ENCODE data around the gene APLNR. TPM values are rescaled to one million over a fixed set of nuclear protein-coding genes. Genes with fewer than 3 reads are reported as not detected.

Gene APLNR
- total and polyA plus RNA-seq, 4 donors, result 3.2 to 39.4 (median 4.0) TPM

GRCh38 chr11:57254631-57255030, 17.6 kb upstream of the APLNR start (continued):
- TF ChIP-seq, protein P1, sequence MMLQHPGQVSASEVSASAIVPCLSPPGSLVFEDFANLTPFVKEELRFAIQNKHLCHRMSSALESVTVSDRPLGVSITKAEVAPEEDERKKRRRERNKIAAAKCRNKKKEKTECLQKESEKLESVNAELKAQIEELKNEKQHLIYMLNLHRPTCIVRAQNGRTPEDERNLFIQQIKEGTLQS (IDR thresholded peaks at IDR 0.05), result no peak
- TF ChIP-seq TAF1 (conservative IDR thresholded peaks at IDR 0.05) (no peak), RXRA (IDR thresholded peaks at IDR 0.05) (no peak), YY1 (IDR thresholded peaks at IDR 0.05) (no peak), FOXA2 (IDR thresholded peaks at IDR 0.05) (no peak)

DNA sequence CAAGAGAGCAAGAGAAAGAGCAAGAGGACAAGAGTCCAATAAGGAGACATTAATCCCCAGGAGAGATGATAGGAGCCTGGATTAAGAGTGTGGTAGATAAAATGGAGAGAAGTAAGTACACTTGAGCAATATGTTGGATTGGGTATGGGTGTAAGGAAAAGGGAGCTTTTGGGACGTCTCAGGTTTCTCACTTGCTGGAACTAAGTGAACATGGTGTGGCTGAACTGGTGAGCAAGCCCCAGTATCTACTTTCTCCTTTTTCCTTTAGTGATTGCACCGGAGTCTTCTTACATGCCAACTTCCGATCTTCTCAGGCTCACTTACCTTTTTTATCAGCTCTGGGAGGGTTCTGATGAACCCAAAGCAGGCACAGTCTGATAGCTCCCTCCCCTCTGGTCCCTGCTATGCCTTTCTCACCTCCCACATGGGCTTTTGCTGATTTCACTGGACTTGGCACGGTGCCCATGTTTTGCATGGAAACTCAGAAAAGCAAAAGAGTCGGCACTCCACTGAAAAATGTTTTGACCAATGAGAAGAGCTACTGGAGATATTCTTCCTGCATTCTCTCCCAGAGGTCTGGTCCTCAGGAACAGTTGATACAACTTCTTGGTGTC, 14.5 kb upstream of the APLNR start:
- 48% methylated on average over 5 of the region's 5 CpGs for WGBS
- no peaks in the 10 kb centered on the region for H3K27me3 ChIP-seq (ENCODE audit: control insufficient read depth in 4 of 4, insufficient read depth in 4 of 4, low read length in 3 of 4)
- no peak overlapping the region for H3K27ac ChIP-seq (ENCODE audit: low read depth in 1 of 2, low read length in 2 of 2)
- H3K9me3 ChIP-seq (ENCODE audit: control insufficient read depth in 4 of 4, low read length in 3 of 4), result no peaks in the 10 kb centered on the region
- peak in 1 of 2 donors; percentile 20 for TF ChIP-seq HNF4A (conservative IDR thresholded peaks at IDR 0.05)
- TF ChIP-seq CTCF (IDR thresholded peaks at IDR 0.05; ENCODE audit: low read depth, low read length, missing input control), result no peak
- no peak overlapping the region for H3K9ac ChIP-seq (ENCODE audit: low read depth in 1 of 2, low read length in 2 of 2)
- H3K36me3 ChIP-seq (ENCODE audit: control insufficient read depth in 4 of 4, insufficient read depth in 3 of 4, low read depth in 1 of 4, low read length in 3 of 4), result no peaks in the 10 kb centered on the region
- peak; percentile 84 for DNase-seq (ENCODE audit: low spot score)
- peaks cover 0 to 13% (median 7%) of the 10 kb centered on the region in 4 donors for H3K4me1 ChIP-seq (ENCODE audit: control insufficient read depth in 4 of 4, insufficient read depth in 4 of 4, low read length in 3 of 4)
- H3K4me3 ChIP-seq (ENCODE audit: low read depth in 1 of 3, low read length in 3 of 3), result no peak overlapping the region

DNA sequence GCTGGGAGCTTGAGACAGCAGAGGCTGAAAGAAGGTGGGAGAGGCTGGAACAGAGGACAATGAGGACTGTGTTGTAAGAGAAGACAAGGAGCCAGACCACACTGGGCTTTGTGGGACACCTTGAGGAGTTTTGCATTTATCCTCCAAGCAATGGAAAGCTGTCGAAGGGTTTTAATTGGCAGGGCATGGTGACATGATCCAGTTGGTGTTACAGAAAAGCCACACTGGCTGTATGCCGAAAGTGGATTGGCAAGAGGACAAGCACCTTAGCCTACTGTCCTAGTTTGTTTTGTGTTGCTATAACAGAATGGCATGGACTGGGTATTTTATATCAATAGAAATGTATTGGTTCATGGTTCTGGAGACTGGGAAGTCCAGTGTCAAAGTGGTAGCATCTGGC, 14.0 kb upstream of the APLNR start:
- no peaks in the 10 kb centered on the region for H3K36me3 ChIP-seq (ENCODE audit: control insufficient read depth in 4 of 4, insufficient read depth in 3 of 4, low read depth in 1 of 4, low read length in 3 of 4)
- H3K4me1 ChIP-seq (ENCODE audit: control insufficient read depth in 4 of 4, insufficient read depth in 4 of 4, low read length in 3 of 4), result peaks cover 0 to 13% (median 7%) of the 10 kb centered on the region in 4 donors
- H3K27ac ChIP-seq (ENCODE audit: low read depth in 1 of 2, low read length in 2 of 2), result no peak overlapping the region
- no peak overlapping the region for H3K9ac ChIP-seq (ENCODE audit: low read depth in 1 of 2, low read length in 2 of 2)
- H3K9me3 ChIP-seq (ENCODE audit: control insufficient read depth in 4 of 4, low read length in 3 of 4), result no peaks in the 10 kb centered on the region
- H3K27me3 ChIP-seq (ENCODE audit: control insufficient read depth in 4 of 4, insufficient read depth in 4 of 4, low read length in 3 of 4), result no peaks in the 10 kb centered on the region
- TF ChIP-seq FOXA2 (IDR thresholded peaks at IDR 0.05) (no peak), ZBTB33 (IDR thresholded peaks at IDR 0.05) (no peak), TAF1 (conservative IDR thresholded peaks at IDR 0.05) (no peak), RAD21 (IDR thresholded peaks at IDR 0.05) (no peak), SP1 (IDR thresholded peaks at IDR 0.05) (no peak), HNF4G (IDR thresholded peaks at IDR 0.05) (no peak), CTCF (IDR thresholded peaks at IDR 0.05; ENCODE audit: low read depth, low read length, missing input control) (no peak), GABPA (IDR thresholded peaks at IDR 0.05 in 1 of 2, conservative IDR thresholded peaks at IDR 0.05 in 1 of 2) (no peak), MAX (IDR thresholded peaks at IDR 0.05) (no peak), JUND (IDR thresholded peaks at IDR 0.05) (no peak), EGR1 (IDR thresholded peaks at IDR 0.05; ENCODE audit: low read depth in 2 of 2) (no peak), YY1 (IDR thresholded peaks at IDR 0.05) (no peak), RXRA (IDR thresholded peaks at IDR 0.05) (no peak), HNF4A (conservative IDR thresholded peaks at IDR 0.05) (no peak), NR2F2 (IDR thresholded peaks at IDR 0.05) (no peak)
- TF ChIP-seq, protein P2, sequence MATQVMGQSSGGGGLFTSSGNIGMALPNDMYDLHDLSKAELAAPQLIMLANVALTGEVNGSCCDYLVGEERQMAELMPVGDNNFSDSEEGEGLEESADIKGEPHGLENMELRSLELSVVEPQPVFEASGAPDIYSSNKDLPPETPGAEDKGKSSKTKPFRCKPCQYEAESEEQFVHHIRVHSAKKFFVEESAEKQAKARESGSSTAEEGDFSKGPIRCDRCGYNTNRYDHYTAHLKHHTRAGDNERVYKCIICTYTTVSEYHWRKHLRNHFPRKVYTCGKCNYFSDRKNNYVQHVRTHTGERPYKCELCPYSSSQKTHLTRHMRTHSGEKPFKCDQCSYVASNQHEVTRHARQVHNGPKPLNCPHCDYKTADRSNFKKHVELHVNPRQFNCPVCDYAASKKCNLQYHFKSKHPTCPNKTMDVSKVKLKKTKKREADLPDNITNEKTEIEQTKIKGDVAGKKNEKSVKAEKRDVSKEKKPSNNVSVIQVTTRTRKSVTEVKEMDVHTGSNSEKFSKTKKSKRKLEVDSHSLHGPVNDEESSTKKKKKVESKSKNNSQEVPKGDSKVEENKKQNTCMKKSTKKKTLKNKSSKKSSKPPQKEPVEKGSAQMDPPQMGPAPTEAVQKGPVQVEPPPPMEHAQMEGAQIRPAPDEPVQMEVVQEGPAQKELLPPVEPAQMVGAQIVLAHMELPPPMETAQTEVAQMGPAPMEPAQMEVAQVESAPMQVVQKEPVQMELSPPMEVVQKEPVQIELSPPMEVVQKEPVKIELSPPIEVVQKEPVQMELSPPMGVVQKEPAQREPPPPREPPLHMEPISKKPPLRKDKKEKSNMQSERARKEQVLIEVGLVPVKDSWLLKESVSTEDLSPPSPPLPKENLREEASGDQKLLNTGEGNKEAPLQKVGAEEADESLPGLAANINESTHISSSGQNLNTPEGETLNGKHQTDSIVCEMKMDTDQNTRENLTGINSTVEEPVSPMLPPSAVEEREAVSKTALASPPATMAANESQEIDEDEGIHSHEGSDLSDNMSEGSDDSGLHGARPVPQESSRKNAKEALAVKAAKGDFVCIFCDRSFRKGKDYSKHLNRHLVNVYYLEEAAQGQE (IDR thresholded peaks at IDR 0.05), result no peak
- TF ChIP-seq, protein P1 (IDR thresholded peaks at IDR 0.05), result no peak
- H3K4me3 ChIP-seq (ENCODE audit: low read depth in 1 of 3, low read length in 3 of 3), result no peak overlapping the region
- DNase-seq (ENCODE audit: low spot score), result no peak
- WGBS, result 57% methylated on average over 2 of the region's 2 CpGs

Measured in liver (tissue), 9 donors.